ENCODE results near the gene S100B.
A peak's percentile ranks its signal among the peaks of the same experiment; 100 is the strongest.

DNA sequence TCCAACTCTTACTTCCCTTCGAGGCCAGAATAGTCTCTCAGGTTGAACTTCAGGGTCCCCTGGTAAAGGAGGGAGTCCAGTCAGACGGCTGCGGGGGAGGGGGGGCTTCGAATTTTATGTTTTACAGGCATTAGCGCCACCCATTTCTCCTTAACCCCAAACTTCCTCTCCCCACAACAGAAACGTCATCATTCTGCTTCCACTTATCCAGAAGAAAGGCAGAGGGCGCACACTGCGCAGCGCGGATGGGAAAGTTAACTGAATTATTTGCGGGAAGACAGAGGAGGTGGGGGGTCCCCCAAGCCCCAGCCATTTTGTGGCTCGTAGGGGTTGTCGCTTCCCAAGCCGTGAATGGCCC lies 30.1 kb upstream of the S100B start:
- TF ChIP-seq, protein P1, sequence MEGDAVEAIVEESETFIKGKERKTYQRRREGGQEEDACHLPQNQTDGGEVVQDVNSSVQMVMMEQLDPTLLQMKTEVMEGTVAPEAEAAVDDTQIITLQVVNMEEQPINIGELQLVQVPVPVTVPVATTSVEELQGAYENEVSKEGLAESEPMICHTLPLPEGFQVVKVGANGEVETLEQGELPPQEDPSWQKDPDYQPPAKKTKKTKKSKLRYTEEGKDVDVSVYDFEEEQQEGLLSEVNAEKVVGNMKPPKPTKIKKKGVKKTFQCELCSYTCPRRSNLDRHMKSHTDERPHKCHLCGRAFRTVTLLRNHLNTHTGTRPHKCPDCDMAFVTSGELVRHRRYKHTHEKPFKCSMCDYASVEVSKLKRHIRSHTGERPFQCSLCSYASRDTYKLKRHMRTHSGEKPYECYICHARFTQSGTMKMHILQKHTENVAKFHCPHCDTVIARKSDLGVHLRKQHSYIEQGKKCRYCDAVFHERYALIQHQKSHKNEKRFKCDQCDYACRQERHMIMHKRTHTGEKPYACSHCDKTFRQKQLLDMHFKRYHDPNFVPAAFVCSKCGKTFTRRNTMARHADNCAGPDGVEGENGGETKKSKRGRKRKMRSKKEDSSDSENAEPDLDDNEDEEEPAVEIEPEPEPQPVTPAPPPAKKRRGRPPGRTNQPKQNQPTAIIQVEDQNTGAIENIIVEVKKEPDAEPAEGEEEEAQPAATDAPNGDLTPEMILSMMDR (CRISPR knock-in tag; IDR thresholded peaks at IDR 0.05), result peak; percentile 24; the same call in 1 of the 2 replicates
- no peak for TF ChIP-seq FOXM1 (CRISPR knock-in tag; IDR thresholded peaks at IDR 0.05)
- TF ChIP-seq BHLHE40 (IDR thresholded peaks at IDR 0.05; ENCODE audit: low read length), result no peak
- no peak for TF ChIP-seq ZNF7 (CRISPR knock-in tag; IDR thresholded peaks at IDR 0.05)
- TF ChIP-seq, protein P2, sequence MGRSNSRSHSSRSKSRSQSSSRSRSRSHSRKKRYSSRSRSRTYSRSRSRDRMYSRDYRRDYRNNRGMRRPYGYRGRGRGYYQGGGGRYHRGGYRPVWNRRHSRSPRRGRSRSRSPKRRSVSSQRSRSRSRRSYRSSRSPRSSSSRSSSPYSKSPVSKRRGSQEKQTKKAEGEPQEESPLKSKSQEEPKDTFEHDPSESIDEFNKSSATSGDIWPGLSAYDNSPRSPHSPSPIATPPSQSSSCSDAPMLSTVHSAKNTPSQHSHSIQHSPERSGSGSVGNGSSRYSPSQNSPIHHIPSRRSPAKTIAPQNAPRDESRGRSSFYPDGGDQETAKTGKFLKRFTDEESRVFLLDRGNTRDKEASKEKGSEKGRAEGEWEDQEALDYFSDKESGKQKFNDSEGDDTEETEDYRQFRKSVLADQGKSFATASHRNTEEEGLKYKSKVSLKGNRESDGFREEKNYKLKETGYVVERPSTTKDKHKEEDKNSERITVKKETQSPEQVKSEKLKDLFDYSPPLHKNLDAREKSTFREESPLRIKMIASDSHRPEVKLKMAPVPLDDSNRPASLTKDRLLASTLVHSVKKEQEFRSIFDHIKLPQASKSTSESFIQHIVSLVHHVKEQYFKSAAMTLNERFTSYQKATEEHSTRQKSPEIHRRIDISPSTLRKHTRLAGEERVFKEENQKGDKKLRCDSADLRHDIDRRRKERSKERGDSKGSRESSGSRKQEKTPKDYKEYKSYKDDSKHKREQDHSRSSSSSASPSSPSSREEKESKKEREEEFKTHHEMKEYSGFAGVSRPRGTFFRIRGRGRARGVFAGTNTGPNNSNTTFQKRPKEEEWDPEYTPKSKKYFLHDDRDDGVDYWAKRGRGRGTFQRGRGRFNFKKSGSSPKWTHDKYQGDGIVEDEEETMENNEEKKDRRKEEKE (IDR thresholded peaks at IDR 0.05), result no peak
- TF ChIP-seq, protein P3, sequence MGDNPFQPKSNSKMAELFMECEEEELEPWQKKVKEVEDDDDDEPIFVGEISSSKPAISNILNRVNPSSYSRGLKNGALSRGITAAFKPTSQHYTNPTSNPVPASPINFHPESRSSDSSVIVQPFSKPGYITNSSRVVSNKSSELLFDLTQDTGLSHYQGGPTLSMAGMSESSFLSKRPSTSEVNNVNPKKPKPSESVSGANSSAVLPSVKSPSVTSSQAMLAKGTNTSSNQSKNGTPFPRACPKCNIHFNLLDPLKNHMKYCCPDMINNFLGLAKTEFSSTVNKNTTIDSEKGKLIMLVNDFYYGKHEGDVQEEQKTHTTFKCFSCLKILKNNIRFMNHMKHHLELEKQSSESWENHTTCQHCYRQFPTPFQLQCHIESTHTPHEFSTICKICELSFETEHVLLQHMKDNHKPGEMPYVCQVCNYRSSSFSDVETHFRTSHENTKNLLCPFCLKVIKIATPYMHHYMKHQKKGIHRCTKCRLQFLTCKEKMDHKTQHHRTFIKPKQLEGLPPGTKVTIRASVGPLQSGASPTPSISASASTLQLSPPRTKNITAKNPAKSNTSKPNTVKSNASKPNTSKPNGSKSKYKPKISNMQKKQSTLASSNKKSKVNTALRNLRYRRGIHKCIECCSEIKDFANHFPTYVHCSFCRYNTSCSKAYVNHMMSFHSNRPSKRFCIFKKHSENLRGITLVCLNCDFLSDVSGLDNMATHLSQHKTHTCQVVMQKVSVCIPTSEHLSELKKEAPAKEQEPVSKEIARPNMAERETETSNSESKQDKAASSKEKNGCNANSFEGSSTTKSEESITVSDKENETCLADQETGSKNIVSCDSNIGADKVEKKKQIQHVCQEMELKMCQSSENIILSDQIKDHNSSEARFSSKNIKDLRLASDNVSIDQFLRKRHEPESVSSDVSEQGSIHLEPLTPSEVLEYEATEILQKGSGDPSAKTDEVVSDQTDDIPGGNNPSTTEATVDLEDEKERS (CRISPR knock-in tag; IDR thresholded peaks at IDR 0.05), result no peak
- TF ChIP-seq, protein P4, sequence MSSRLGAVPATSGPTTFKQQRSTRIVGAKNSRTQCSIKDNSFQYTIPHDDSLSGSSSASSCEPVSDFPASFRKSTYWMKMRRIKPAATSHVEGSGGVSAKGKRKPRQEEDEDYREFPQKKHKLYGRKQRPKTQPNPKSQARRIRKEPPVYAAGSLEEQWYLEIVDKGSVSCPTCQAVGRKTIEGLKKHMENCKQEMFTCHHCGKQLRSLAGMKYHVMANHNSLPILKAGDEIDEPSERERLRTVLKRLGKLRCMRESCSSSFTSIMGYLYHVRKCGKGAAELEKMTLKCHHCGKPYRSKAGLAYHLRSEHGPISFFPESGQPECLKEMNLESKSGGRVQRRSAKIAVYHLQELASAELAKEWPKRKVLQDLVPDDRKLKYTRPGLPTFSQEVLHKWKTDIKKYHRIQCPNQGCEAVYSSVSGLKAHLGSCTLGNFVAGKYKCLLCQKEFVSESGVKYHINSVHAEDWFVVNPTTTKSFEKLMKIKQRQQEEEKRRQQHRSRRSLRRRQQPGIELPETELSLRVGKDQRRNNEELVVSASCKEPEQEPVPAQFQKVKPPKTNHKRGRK (CRISPR knock-in tag; IDR thresholded peaks at IDR 0.05), result no peak
- no peak; the same call in 1 of the 2 replicates for TF ChIP-seq ZNF30 (CRISPR knock-in tag; IDR thresholded peaks at IDR 0.05)
- TF ChIP-seq, protein P5, sequence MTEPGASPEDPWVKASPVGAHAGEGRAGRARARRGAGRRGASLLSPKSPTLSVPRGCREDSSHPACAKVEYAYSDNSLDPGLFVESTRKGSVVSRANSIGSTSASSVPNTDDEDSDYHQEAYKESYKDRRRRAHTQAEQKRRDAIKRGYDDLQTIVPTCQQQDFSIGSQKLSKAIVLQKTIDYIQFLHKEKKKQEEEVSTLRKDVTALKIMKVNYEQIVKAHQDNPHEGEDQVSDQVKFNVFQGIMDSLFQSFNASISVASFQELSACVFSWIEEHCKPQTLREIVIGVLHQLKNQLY (CRISPR knock-in tag; IDR thresholded peaks at IDR 0.05), result no peak
- TF ChIP-seq, protein P6, sequence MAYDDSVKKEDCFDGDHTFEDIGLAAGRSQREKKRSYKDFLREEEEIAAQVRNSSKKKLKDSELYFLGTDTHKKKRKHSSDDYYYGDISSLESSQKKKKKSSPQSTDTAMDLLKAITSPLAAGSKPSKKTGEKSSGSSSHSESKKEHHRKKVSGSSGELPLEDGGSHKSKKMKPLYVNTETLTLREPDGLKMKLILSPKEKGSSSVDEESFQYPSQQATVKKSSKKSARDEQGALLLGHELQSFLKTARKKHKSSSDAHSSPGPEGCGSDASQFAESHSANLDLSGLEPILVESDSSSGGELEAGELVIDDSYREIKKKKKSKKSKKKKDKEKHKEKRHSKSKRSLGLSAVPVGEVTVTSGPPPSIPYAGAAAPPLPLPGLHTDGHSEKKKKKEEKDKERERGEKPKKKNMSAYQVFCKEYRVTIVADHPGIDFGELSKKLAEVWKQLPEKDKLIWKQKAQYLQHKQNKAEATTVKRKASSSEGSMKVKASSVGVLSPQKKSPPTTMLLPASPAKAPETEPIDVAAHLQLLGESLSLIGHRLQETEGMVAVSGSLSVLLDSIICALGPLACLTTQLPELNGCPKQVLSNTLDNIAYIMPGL (CRISPR knock-in tag; IDR thresholded peaks at IDR 0.05; ENCODE audit: borderline replicate concordance in 1 of 2, low read depth in 1 of 2), result peak in 1 of 2 experiments; percentile 4; a peak in 1 of 4 replicates
- no peak for TF ChIP-seq POLR2A (IDR thresholded peaks at IDR 0.05; ENCODE audit: insufficient read depth in 1 of 2, low read depth in 2 of 2, low read length in 2 of 2)

All from HepG2 (cell line).